ENCODE measurements around the gene BBC3. TPM values are rescaled to one million over a fixed set of nuclear protein-coding genes. Genes with fewer than 3 reads are reported as not detected.
"Not testable (repeated sequence)": the region's sequence is repeated elsewhere in the genome, so short reads cannot be mapped to it uniquely, and the experiment has no call there.

The BBC3 gene
- total RNA-seq, 2 donors from 2014 or later: 18.7 to 41.9 TPM

GRCh38 chr19:47266401-47266941 is 35.5 kb upstream of the BBC3 start:
- no peaks in the 10 kb centered on the region for H3K9me3 Mint-ChIP-seq
- no peak for ATAC-seq (replicated peaks)
- no peak overlapping the region for H3K27ac Mint-ChIP-seq
- no peaks in the 10 kb centered on the region for H3K27me3 Mint-ChIP-seq
- H3K36me3 Mint-ChIP-seq (ENCODE audit: low read depth): peaks cover 82% of the 10 kb centered on the region
- no peaks in the 10 kb centered on the region for H3K4me1 Mint-ChIP-seq
- H3K4me3 Mint-ChIP-seq: no peak overlapping the region

- Mint-ChIP-seq H3K4me1 (peaks cover 13% of the 10 kb centered on the region), H3K27me3 (no peaks in the 10 kb centered on the region), H3K36me3 (ENCODE audit: low read depth) (peaks cover 84% of the 10 kb centered on the region), H3K27ac (no peak overlapping the region), H3K9me3 (no peaks in the 10 kb centered on the region), H3K4me3 (no peak overlapping the region)
- no peak for ATAC-seq (replicated peaks)
These were observed 33.6 kb upstream of the BBC3 start for GRCh38 chr19:47264629-47265028.

- H3K4me1 Mint-ChIP-seq: peaks cover 28% of the 10 kb centered on the region
- H3K27ac Mint-ChIP-seq; H3K27me3 Mint-ChIP-seq; H3K9me3 Mint-ChIP-seq; ATAC-seq (replicated peaks); H3K4me3 Mint-ChIP-seq: not testable (repeated sequence)
- H3K36me3 Mint-ChIP-seq (ENCODE audit: low read depth): peaks cover 91% of the 10 kb centered on the region
These were observed 31.2 kb upstream of the BBC3 start for GRCh38 chr19:47261946-47262793.

DNA sequence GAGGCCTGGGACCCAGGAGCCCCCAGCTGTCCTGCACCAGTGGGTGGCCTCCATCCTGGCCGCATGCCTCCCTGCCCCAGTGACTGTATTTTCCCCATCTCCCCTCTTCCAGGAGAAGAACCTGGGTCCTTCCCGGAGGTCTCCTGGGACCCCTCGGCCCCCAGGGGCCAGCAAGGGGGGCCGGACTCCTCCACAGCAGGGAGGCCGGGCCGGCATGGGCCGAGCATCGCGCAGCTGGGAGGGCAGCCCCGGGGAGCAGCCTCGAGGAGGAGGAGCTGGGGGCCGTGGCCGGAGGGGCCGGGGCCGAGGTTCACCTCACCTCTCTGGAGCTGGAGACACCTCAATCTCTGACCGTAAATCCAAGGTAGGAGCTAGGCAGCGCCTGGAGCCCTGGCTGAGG is 29.5 kb upstream of the BBC3 start:
- H3K4me3 Mint-ChIP-seq: no peak overlapping the region
- no peaks in the 10 kb centered on the region for H3K27me3 Mint-ChIP-seq
- peaks cover 28% of the 10 kb centered on the region for H3K4me1 Mint-ChIP-seq
- H3K36me3 Mint-ChIP-seq (ENCODE audit: low read depth): peaks cover 81% of the 10 kb centered on the region
- no peaks in the 10 kb centered on the region for H3K9me3 Mint-ChIP-seq
- no peak overlapping the region for H3K27ac Mint-ChIP-seq
- no peak for ATAC-seq (replicated peaks)

DNA sequence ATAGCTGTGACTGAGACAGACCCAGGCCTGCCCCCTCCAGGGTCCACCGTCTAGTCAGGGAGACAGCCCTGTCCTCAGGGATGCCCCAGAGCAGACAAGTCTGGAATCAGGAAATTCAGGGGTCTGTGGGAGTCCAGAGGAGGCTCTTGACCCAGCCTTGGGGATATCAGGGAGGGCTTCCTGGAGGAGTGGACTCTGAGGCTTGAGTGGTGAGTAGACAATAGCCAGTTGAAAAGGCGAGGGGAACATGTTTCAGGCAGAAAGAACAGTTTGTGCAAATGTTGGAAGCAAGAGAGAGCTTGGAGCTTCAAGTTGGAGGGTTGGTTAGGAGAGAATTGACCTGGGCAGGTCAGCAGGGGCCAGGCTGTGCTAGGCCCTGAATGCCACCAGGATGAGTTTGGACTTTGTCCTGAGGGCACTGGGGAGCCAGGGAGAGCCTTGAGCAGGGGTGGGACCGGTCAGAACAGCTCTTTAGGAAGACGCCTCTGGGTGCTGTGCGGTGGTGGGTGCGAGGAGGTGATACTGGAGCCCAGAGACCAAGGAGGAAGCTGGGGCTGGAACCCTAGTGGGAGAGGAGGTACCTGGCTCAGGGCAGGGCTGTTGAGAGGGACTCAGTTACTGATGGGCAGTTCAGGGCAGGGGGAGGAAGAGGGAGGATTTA is 28.0 kb upstream of the BBC3 start:
- no peak for ATAC-seq (replicated peaks)
- H3K4me1 Mint-ChIP-seq: peaks cover 28% of the 10 kb centered on the region
- H3K27me3 Mint-ChIP-seq: no peaks in the 10 kb centered on the region
- H3K9me3 Mint-ChIP-seq: no peaks in the 10 kb centered on the region
- H3K4me3 Mint-ChIP-seq: peak overlapping the region; percentile 98
- peak overlapping the region; percentile 96 for H3K27ac Mint-ChIP-seq
- H3K36me3 Mint-ChIP-seq (ENCODE audit: low read depth): peaks cover 67% of the 10 kb centered on the region

DNA sequence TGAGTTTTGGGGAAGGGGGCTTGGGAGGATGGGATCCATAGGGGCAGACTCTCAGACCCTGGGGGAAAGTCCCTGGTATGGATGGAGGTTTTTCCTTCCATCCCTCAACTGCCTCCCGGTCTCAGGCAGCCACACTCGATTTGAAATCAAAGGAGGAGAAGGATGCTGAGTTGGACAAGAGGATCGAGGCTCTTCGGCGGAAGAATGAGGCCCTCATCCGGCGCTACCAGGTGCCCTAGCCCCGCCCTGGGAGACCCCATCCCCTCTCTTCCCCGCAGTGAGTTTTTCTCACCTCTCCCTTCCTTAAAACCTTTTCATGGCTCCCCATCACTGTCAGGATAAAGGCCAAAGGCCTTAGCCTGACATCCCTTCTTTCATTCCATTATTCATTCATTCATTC is 27.4 kb upstream of the BBC3 start:
- Mint-ChIP-seq H3K27ac (peak overlapping the region; percentile 96), H3K4me3 (peak overlapping the region; percentile 98), H3K4me1 (peaks cover 28% of the 10 kb centered on the region), H3K36me3 (ENCODE audit: low read depth) (peaks cover 65% of the 10 kb centered on the region), H3K9me3 (no peaks in the 10 kb centered on the region), H3K27me3 (no peaks in the 10 kb centered on the region)
- ATAC-seq (replicated peaks): no peak

- Mint-ChIP-seq H3K4me1 (peaks cover 28% of the 10 kb centered on the region), H3K27ac (peak overlapping the region; percentile 96), H3K4me3 (peak overlapping the region; percentile 98), H3K36me3 (ENCODE audit: low read depth) (peaks cover 58% of the 10 kb centered on the region), H3K27me3 (no peaks in the 10 kb centered on the region), H3K9me3 (no peaks in the 10 kb centered on the region)
- ATAC-seq (replicated peaks): peak; percentile 12
These were observed 26.6 kb upstream of the BBC3 start for GRCh38 chr19:47257411-47258169.

- Mint-ChIP-seq H3K27ac (peak overlapping the region; percentile 96), H3K27me3 (no peaks in the 10 kb centered on the region), H3K4me3 (peak overlapping the region; percentile 98), H3K36me3 (ENCODE audit: low read depth) (peaks cover 51% of the 10 kb centered on the region), H3K9me3 (no peaks in the 10 kb centered on the region), H3K4me1 (peaks cover 28% of the 10 kb centered on the region)
- peak; percentile 88 for ATAC-seq (replicated peaks)
These were observed 25.9 kb upstream of the BBC3 start for GRCh38 chr19:47256693-47257410.

GRCh38 chr19:47255879-47256692 is 25.1 kb upstream of the BBC3 start, which contains the start of gene CCDC9:
Gene CCDC9, plus strand, starts transcription at chr19:47256525. Its CDS starts 1,876 bp downstream, at chr19:47258401.
- Mint-ChIP-seq H3K36me3 (ENCODE audit: low read depth) (peaks cover 45% of the 10 kb centered on the region), H3K9me3 (no peaks in the 10 kb centered on the region), H3K27ac (peak within 1 kb of the TSS; percentile 96), H3K27me3 (no peaks in the 10 kb centered on the region), H3K4me1 (peaks cover 26% of the 10 kb centered on the region), H3K4me3 (peak within 1 kb of the TSS; percentile 98)
- ATAC-seq (replicated peaks): peak; percentile 69

GRCh38 chr19:47253970-47254369 is 23.0 kb upstream of the BBC3 start:
- H3K4me3 Mint-ChIP-seq: no peak overlapping the region
- peaks cover 25% of the 10 kb centered on the region for H3K36me3 Mint-ChIP-seq (ENCODE audit: low read depth)
- no peaks in the 10 kb centered on the region for H3K9me3 Mint-ChIP-seq
- H3K4me1 Mint-ChIP-seq: peaks cover 11% of the 10 kb centered on the region
- H3K27me3 Mint-ChIP-seq: no peaks in the 10 kb centered on the region
- no peak for ATAC-seq (replicated peaks)
- no peak overlapping the region for H3K27ac Mint-ChIP-seq

DNA sequence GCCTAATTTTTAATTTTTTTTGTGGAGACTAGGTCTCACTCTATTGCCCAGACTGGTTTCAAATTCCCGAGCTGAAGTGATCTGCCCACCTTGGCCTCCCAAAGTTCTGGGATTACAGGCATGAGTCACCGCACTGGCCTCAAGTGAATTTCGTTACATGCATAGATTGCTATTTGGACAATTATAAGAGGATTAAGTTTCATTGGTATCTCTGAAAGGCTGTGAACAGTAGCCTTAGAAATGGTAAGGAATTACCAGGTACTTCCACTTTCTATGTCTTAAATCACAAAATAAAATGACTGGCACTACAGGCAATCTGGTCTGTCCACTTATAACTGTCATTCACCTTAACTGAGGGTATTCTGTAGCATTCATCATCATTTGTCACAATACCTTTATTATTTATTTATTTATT is 22.5 kb upstream of the BBC3 start:
- peaks cover 20% of the 10 kb centered on the region for H3K36me3 Mint-ChIP-seq (ENCODE audit: low read depth)
- no peak for ATAC-seq (replicated peaks)
- H3K9me3 Mint-ChIP-seq: no peaks in the 10 kb centered on the region
- no peak overlapping the region for H3K4me3 Mint-ChIP-seq
- H3K27ac Mint-ChIP-seq: no peak overlapping the region
- H3K27me3 Mint-ChIP-seq: no peaks in the 10 kb centered on the region
- H3K4me1 Mint-ChIP-seq: peaks cover 11% of the 10 kb centered on the region

DNA sequence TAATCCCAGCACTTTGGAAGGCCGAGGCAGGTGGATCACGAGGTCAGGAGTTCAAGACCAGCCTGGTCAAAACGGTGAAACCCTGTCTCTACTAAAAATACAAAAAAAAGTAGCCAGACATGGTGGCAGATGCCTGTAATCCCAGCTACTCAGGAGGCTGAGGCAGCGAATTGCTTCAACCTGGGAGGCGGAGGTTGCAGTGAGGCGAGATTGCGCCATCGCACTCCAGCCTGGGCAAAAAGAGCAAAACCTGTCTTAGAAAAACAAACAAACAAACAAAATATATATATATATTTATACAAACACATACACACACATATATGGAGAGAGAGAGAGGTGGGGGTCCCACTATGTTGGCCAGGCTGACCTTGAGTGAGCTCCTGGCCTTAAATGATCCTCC is 22.0 kb upstream of the BBC3 start:
- H3K27me3 Mint-ChIP-seq; H3K4me3 Mint-ChIP-seq; H3K9me3 Mint-ChIP-seq; H3K4me1 Mint-ChIP-seq; ATAC-seq (replicated peaks); H3K27ac Mint-ChIP-seq: not testable (repeated sequence)
- H3K36me3 Mint-ChIP-seq (ENCODE audit: low read depth): peaks cover 15% of the 10 kb centered on the region

GRCh38 chr19:47247308-47247990 is 16.4 kb upstream of the BBC3 start:
- ATAC-seq (replicated peaks): peak; percentile 14
- H3K4me3 Mint-ChIP-seq: peak overlapping the region; percentile 39
- no peaks in the 10 kb centered on the region for H3K27me3 Mint-ChIP-seq
- no peaks in the 10 kb centered on the region for H3K36me3 Mint-ChIP-seq (ENCODE audit: low read depth)
- H3K9me3 Mint-ChIP-seq: peaks cover 4% of the 10 kb centered on the region
- peak overlapping the region; percentile 72 for H3K27ac Mint-ChIP-seq
- H3K4me1 Mint-ChIP-seq: peaks cover 5% of the 10 kb centered on the region

Measured in activated T-helper 17 cell treated with anti-CD3 and anti-CD28 coated beads, Interleukin-2, amount 50 U/mL, for 72 hours (primary cell).